HG03460 (cell line): ENCODE data around the gene MRI1.
"Not testable (repeated sequence)": the region's sequence is repeated elsewhere in the genome, so short reads cannot be mapped to it uniquely, and the experiment has no call there.

Experiments used
- ATAC-seq: cut with Tn5 transposase; IDR thresholded peaks from one replicate; pipeline ENCODE4 v1.9.1; 2021; ENCODE audit not compliant: unreplicated experiment

The MRI1 gene

DNA sequence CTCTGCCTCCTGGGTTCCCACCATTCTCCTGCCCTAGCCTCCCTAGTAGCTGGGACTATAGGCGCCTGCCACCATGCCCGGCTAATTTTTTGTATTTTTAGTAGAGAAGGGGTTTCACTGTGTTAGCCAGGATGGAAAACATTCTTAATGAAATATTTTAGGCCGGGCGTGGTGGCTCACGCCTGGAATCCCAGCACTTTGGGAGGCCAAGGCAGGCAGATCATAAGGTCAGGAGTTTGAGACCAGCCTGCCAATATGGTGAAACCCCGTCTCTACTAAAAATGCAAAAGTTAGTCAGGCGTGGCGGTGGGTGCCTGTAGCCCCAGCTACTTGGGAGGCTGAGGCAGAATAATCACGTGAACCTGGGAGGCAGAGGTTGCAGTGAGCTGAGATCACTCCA lies 29.0 kb downstream of the MRI1 start:
- not testable (repeated sequence) for ATAC-seq

DNA sequence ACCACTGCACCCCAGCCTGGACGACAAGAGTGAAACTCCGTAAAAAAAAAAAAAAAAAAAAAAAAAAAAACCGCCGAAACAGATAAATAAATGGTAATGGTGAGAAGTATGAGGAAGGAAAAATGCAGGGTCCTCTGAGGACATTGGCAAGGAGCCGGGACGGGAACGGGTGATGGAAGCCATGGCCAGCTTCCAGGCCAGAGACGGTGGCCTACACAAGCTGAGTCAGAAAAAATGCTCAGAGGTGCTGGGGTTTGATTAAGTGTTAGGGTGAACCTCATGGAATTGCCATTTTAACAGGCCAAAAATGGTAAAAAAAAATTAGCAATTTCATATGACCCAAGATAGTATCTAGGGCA lies 30.1 kb downstream of the MRI1 start:
- no peak for ATAC-seq

DNA sequence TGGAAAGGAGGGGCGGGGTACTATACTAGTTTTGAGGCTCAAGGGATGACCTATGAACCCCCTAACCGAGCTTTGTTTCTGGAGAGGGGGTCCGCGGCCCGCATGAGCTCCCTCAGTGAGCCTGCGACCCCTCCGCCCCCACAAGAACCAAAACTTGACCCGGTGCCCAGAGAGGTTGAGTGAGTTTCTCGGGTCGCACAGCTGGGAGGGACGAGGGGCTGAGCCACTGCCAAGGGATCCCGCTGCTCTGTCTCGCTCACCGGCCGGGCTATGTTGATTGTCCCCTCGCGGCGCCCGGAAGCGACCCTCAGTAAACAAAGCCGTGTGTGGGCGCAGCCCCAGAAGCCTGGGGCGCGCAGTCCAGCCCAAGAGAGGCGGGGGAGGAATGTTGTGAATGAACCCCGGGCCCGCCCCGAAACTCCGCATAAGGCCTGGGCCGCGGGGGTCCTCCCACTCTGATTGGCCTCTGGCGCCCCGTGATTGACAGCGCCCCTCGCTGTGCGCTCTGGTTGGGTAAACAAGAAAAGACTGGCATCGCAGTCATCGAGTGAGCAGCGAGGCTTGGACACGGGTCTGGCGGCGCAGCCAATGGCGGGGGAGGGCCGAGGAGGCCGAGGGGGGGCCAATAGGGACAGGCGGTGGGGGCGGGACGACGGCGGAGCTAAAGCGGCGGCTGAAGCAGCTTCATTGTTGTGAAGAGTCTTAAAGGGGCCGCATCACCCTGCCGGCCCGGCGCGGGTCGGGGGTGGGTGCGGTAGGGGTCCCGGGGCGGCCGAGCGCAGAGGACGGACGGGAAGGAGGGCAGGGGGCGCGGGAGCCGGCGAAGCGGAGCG lies 30.7 kb downstream of the MRI1 start, which contains the start of gene ZSWIM4:
TSS of gene ZSWIM4 (plus strand) at position 687 of the 833 bp plus-strand sequence. CDS start 206 bp downstream, outside the sequence.
- peak; percentile 92 for ATAC-seq

DNA sequence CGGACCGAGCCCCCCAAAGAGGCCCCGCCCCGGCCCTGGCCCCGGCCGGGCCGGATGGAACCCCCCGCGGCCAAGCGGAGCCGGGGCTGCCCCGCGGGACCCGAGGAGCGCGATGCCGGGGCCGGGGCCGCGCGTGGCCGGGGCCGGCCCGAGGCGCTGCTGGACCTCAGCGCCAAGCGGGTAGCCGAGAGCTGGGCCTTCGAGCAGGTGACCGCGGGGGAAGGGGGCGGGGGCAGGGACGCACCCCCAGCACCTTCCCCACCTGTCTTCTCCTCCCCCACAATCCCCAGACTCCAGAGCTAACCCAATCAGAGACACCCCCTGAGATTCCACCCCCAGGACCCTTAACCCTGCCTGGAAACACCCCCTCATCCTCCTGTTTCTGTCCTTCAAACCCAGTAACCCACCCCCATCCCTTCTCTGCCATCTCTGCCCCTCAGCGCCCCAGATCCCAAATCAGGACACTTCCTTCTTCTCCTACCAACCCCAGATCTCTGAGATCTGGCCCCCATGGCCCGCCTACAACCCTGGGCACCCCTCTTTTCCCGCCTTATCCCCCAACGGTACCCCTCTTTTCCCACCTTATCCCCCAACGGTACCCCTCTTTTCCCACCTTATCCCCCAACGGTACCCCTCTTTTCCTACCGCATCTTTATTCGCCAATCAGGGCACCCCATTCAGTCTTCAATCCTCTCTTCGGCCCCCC lies 31.4 kb downstream of the MRI1 start:
- ATAC-seq: peak; percentile 35

DNA sequence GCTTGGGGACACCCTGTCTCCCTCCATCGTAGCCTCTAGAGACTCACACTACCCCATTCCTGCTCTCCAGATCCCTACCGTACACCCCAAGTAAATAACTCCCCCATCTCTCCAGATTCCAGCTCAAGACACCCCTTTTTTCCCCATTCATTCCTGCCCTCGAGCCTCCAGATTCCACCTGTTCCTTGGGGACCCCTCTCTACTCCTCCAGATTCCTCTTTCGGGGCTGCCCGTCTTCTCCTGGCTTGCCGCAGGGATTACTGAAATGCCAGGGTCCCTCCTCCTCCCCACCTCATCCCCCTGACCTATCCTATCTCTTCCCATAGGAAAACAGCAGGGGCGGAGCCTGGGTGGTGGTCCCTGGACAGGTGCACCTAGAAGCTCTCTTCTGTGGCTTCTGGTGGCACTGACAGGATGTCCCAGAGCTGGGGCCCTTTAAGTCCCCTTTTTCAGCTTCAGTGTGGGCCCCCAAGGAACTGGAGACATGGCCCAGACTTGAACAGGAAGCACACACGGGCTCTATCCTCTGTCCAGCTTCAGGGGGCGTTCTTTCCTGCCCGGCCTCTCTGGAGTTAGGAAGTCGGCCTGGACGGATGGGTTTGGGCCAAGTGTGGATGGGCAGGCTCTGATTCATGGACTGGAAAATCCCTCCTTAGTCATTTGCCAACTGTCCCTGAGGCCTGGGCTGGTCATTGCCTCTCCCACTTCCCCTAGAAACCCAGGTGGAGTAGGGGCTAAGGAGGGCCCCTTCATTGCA lies 32.2 kb downstream of the MRI1 start:
- ATAC-seq: no peak

DNA sequence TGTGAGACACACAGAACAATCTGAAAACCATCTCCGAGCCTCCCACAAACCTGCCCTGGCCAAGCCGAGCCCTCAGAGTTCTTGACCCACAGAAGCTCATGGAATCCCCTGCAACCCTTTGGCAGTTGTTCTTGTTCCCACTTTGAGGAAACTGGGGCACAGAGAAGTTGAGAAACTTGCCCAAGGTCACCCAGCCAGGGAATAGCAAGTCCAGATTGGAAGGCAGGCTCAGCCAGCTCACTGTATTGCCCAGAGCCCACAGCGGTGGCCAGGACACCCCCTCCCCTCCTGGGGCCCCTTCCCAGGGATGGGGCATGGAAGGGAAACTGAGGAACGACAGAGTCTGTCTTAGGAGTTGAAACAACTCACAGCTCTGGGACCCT lies 32.7 kb downstream of the MRI1 start:
- ATAC-seq: no peak

DNA sequence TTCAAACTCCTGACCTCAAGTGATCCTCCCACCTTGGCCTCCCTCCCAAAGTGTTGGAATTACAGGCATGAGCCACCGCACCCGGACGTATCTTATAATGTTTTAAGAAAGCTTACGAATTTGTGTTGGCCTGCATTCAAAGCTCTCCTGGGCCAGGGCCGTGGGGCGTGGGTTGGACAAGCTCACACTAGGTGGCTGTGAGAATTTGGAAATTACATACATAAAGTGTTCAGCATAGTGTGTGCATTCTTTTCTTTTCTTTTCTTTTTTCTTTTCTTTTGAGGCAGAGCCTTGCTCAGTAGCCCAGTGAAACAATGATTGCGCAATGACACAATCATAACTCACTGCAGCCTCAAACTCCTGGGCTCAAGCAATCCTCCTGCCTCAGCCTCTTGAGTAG lies 33.5 kb downstream of the MRI1 start:
- no peak for ATAC-seq

DNA sequence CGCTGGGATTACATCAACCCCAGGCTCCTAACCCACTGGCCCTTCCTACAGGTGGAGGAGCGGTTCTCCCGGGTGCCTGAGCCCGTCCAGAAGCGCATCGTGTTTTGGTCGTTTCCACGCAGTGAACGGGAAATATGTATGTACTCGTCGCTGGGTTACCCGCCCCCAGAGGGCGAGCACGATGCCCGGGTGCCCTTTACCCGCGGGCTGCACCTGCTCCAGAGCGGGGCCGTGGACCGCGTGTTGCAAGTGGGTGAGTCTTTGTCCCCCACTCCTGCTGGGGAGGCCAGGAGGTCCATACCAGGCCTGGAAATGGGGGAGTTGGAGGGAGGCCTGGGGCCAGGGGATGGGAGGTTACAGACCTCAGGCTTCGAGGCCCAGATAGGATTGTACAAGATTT lies 35.3 kb downstream of the MRI1 start:
- no peak for ATAC-seq

DNA sequence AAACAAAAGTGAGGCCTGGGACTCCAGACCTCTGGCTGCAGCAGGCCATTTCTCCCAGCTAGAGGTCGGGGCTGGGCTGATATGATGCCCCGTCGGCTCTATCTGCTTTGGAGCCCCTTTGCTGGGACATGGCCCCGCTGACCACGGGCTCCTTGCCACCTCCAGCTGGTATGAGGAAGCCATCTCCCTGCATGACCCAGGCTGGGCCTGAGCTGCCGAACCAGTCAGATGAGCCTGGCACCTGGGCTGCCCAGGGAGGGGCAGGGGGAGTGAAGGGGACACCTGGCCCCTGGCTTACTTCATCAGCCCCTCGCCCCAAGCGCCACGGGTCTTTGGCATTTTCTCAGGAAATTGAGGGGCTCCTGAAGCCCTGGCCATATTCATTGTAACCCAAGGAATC lies 38.7 kb downstream of the MRI1 start:
- no peak for ATAC-seq

DNA sequence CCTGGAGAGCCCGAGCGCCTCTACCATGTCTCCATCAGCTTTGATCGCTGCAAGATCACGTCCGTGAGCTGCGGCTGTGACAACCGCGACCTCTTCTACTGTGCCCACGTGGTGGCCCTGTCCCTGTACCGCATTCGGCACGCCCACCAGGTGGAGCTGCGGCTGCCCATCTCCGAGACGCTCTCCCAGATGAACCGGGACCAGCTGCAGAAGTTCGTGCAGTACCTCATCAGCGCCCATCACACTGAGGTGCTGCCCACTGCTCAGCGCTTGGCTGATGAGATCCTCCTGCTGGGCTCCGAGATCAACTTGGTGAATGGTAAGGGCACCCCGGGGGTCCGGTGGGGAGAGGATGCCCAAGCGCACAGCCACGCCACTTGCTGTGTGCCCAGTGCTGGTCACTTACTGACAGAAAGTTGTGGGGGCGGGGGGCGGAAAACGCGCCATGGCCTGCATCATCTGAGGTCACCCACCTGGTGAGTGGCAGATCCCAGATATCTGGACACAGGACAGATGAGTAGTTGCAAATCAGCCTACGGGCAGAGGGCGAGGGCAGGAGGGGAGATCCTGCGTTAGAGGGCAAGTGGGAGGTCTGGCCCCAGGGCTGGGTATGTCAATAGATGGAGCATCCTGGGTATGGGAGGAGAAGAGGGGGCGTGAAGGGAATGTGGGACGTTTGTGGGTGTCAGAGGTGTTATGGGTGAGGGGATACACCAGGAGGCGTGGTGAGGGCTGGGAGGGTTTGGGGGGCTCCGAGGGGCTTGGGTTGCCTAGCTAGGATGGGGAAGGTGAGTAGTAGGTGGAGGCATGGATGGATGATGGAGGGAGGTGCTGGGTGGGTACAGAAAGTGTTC lies 40.7 kb downstream of the MRI1 start:
- ATAC-seq: no peak

DNA sequence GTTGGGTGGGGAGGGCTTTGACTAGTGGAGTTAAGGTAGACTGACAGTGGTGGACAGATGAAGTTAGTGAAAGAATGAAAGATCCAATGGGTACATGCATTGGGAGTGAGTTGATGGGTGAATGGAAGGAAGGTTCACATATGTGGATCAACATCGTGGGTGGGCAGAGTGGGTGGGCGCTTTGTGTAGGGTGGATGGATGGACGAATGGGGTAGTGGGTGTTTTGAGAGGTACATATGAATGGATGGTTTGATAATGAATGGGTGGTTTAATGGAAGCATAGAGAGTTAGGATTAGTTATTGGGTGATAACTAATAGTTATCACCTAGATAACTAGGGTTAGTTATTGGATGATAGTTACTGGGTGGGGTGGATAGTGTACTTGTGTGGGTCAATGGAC lies 42.4 kb downstream of the MRI1 start:
- ATAC-seq: no peak

DNA sequence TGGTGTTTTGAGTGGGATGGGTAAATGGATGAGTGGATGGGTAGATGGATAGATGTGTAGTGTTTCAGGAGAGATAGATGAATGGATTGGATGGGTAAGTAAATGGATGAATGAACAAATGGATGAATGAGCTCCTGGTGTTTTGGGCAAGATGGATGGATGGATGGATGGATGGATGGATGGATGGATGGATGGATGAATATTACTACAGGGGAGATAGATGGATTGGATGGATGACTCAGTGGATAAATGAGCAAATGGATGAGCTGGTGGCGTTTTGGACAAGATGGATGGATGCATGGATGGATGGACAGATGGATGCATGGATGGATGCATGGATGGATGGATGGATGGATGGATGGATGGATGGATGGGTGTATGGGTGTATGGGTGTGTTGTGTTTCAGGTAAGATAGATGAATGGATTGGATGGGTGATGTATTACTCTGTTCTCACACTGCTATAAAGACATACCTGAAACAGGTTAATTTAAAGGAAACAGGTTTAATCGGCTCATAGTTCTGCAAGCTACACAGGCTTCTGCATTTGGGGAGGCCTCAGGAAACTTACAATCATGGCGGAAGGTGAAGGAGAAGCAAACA lies 43.2 kb downstream of the MRI1 start:
- no peak for ATAC-seq

DNA sequence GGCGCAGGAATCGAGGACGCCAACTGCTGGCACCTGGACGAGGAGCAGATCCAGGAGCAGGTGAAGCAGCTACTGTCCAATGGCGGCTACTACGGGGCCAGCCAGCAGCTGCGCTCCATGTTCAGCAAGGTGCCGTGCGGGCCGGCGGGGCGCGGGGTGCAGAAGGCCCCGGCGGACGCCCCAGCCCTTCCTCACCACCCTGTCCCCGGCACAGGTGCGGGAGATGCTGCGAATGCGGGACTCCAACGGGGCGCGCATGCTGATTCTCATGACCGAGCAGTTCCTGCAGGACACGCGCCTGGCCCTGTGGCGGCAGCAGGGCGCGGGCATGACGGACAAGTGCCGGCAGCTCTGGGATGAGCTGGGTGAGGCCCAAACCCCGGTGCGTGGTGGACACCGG lies 44.5 kb downstream of the MRI1 start:
- ATAC-seq: no peak

DNA sequence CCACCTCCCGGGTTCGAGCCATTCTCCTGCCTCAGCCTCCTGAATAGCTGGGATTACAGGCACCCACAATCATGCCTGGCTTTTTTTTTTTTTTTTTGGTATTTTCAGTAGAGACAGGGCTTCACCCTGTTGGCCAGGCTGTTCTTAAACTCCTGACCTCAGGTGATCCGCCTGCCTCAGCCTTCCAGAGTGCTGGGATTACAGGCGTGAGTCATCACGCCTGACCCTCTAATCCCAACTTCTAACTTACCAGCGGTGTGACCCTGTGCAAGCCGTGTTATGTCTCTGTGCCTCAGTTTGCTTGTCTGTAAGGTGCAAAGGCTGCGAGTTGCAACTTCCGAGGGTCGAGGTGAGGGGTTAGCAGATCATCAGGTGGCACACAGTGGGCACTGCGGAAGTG lies 48.2 kb downstream of the MRI1 start:
- no peak for ATAC-seq

DNA sequence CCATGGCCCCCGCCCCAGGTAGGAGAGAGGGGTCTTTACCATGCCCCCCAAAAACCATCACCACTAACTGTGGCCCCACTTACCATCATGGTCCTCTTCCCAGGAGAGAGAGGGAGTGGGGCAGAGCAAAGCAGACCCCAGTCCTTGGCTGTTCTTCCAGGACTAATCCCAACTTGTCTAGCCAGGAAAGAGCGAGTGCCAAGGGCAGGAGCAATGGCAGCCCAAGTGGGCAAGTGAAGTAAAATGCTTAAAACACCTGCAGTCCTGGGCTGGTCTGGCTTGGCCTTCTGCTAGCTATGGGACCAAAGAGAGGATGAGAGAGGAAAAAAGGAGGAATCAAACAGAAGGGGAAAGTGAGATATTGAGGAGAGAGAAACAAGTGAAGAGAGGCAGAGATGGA lies 48.8 kb downstream of the MRI1 start:
- no peak for ATAC-seq

DNA sequence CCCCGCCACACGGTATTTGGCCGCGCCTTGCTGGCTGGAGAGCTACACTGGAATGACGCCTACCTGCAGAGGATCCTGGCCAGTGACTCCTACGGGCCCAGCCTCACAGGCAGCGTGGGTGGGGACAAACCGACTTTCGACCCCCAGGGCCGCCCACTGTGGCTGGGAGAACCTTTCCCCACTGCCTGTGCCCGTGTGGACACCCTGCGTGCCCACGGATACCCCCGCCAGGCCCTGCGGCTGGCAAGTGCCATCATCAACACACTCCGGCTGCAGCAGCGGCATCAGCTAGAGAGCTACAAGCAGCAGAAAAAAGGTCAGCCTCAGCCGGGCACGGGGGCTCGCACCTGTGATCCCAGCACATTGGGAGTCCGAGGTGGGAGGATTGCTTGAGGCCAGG lies 50.2 kb downstream of the MRI1 start:
- no peak for ATAC-seq

DNA sequence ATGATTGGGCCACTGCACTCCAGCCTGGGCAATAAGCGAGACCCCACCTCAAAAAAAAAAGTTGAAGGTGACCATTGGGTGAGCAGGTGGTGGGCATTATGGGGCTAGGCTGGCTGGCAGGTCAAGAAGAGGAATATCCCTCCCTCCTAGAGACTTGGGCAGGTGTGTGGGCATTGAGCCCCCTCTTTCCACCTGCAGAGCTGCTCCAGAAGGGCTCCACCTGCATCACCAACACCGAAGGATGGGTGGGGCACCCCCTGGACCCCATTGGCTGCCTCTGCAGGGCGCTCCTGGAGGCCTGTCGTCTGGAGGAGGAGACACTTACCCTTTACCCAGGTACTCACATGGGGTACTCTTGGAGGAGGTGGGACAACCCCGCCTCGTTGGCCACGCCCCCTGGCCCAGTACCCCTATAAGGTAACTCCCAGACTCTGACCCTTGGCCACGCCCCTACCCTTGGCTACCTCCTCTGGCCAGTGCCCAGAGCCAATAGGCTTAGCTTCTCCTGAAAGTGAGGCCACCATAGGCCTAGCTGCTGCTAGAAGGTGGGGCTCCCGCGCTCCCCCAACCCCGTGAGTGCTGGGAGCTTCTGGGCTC lies 52.8 kb downstream of the MRI1 start:
- ATAC-seq: peak; percentile 49

DNA sequence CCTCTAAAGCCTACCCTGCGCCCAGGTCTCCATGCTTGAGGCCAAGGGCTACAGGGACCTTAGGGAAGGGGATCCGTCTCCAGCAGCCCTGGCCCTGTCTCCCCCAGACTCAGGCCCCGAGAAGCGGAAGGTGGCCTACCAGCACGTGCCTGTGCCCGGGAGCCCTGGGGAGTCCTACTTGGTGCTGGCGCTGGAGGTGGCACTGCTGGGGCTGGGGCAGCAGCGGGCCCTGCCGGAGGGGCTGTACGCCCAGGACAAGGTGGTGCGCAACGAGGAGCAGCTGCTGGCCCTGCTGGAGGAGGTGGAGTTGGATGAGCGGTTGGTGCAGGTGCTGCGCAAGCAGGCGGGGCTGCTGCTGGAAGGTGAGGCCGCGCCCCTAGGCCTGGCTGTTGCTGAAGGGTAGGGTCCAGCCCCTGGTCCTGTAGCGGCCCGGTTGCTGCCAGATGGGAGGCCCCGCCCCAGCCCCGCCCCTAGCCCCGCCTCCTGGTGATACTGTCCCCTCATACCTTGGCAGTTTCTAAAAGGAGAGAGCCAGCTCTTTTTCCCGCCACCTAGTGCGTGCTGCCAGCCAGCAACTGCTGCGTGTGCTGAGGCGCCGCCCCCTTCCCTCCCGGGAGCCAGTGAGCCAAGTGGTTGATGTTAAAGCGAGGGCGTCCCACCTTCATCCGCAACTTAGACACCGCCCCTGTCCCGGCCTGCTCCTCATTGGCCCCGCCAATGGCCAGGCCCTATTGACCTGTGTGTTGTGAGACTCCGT lies 53.5 kb downstream of the MRI1 start:
- ATAC-seq: no peak

DNA sequence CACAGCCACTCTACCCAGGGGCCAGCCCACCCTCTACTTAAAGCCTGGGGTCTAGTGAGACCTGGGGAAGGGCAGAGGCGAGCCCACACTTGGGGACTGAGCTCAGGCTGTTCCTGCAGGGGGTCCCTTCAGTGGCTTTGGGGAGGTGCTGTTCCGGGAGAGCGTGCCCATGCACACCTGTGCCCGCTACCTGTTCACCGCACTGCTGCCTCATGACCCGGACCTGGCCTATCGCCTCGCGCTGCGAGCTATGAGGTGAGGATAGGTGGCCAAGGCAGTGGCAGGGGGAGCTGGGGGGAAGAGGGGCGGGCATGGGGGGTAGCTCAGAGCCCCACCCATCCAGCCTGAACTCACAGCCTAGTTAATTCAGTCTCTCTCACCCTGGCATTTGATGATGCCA lies 54.9 kb downstream of the MRI1 start:
- no peak for ATAC-seq
